ENCODE results near the gene CER1.

- TF ChIP-seq CTCF (IDR thresholded peaks at IDR 0.05; ENCODE audit: low read depth, low read length, poor library complexity, severe bottlenecking) (no peak), EZH2phosphoT487 (IDR thresholded peaks at IDR 0.05; ENCODE audit: borderline replicate concordance, low read length) (no peak)
Observed at GRCh38 chr9:14693251-14693861, 29.2 kb downstream of the CER1 start, which contains the start of gene ZDHHC21.
